Dedifferentiated amniotic fluid mesenchymal stem cell (primary cell): ENCODE results near the gene BRINP3.

Source experiments
- DNase-seq: peaks from one replicate; pipeline ENCODE4 v3.0.0-alpha.2; 2016; ENCODE audit errors: extremely low spot score

BRINP3 gene

GRCh38 chr1:190322274-190322673 is 155.4 kb downstream of the BRINP3 start:
- no peak for DNase-seq

- peak; percentile 51 for DNase-seq
These were observed 156.7 kb downstream of the BRINP3 start for GRCh38 chr1:190320952-190321351.

- DNase-seq, result no peak
These were observed 164.9 kb downstream of the BRINP3 start for GRCh38 chr1:190312763-190313162.

GRCh38 chr1:190303501-190303900 is 174.2 kb downstream of the BRINP3 start:
- no peak for DNase-seq

GRCh38 chr1:190296453-190296852 is 181.2 kb downstream of the BRINP3 start:
- no peak for DNase-seq

GRCh38 chr1:190289897-190290296 is 187.8 kb downstream of the BRINP3 start:
- DNase-seq, result no peak

GRCh38 chr1:190286111-190286510 is 191.6 kb downstream of the BRINP3 start:
- DNase-seq, result no peak

- DNase-seq, result no peak
These were observed 200.6 kb downstream of the BRINP3 start for GRCh38 chr1:190277107-190277506.

GRCh38 chr1:190274721-190275120 is 202.9 kb downstream of the BRINP3 start:
- DNase-seq, result no peak

- no peak for DNase-seq
These were observed 204.5 kb downstream of the BRINP3 start for GRCh38 chr1:190273161-190273560.

GRCh38 chr1:190262538-190262937 is 215.1 kb downstream of the BRINP3 start:
- DNase-seq, result no peak

- DNase-seq, result no peak
These were observed 218.2 kb downstream of the BRINP3 start for GRCh38 chr1:190259424-190259823.

- no peak for DNase-seq
These were observed 219.7 kb downstream of the BRINP3 start for GRCh38 chr1:190258003-190258402.

- no peak for DNase-seq
These were observed 225.6 kb downstream of the BRINP3 start for GRCh38 chr1:190252046-190252445.

GRCh38 chr1:190250368-190250767 is 227.3 kb downstream of the BRINP3 start:
- no peak for DNase-seq

GRCh38 chr1:190244406-190244805 is 233.3 kb downstream of the BRINP3 start:
- DNase-seq, result no peak

- no peak for DNase-seq
These were observed 234.6 kb downstream of the BRINP3 start for GRCh38 chr1:190243056-190243455.

GRCh38 chr1:190226006-190226405 is 251.7 kb downstream of the BRINP3 start:
- no peak for DNase-seq

- DNase-seq, result no peak
These were observed 265.2 kb downstream of the BRINP3 start for GRCh38 chr1:190212450-190212849.

GRCh38 chr1:190207733-190208132 is 269.9 kb downstream of the BRINP3 start:
- no peak for DNase-seq

- DNase-seq, result peak; percentile 26
These were observed 272.0 kb downstream of the BRINP3 start for GRCh38 chr1:190205713-190206112.

GRCh38 chr1:190196020-190196419 is 281.6 kb downstream of the BRINP3 start:
- DNase-seq, result no peak

- DNase-seq, result no peak
These were observed 284.1 kb downstream of the BRINP3 start for GRCh38 chr1:190193508-190194115.

GRCh38 chr1:190192627-190193026 is 285.0 kb downstream of the BRINP3 start:
- no peak for DNase-seq
